NCI-H1436 (cell line): Measurements from ENCODE around the gene KLC4.
"Not testable (repeated sequence)": the region's sequence is repeated elsewhere in the genome, so short reads cannot be mapped to it uniquely, and the experiment has no call there.

Experiments
- DNase-seq: peaks from one replicate; lab custom pipeline; 2025; lab: John Stamatoyannopoulos, UW

The KLC4 gene

DNA sequence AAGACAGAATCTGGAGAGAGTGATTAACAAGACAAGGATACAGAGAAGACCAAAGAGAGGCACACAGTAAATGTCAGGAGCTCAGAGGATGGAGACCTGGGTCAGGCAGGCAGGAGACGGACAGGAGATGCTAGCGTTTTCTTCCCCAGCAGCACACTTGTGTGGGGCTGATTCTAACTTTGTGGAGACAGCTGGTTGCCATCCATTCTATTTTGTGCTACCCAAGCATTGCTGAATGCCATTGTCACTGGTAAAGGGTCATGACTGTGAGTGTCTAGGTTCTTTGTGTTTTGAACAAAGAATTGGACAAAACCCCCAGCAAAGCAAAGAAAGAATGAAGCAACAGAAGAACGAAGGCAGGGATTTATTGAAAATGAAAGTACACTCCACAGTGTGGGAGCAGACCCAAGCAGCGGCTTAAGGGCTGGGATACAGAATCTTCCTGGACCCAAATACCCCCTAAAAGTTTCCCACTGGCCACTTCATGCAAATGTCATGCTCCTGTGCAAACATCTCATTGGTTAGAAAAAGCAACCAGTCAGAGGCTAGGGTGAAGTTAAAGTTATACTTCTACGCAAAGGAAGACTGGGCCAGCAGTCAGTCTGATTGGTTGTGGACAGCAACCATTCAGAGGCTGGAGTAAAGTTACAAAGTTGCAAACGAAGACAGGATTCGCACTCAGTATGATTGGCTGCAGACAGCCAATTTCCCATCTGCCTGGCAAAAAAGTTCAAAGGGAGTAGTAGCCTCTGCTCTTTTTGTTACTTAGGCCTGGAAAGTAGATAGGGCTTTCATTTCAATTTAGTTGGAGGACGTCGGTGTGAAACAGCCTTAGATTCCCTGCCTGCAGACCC lies 34.2 kb downstream of the KLC4 start:
- DNase-seq: no peak

DNA sequence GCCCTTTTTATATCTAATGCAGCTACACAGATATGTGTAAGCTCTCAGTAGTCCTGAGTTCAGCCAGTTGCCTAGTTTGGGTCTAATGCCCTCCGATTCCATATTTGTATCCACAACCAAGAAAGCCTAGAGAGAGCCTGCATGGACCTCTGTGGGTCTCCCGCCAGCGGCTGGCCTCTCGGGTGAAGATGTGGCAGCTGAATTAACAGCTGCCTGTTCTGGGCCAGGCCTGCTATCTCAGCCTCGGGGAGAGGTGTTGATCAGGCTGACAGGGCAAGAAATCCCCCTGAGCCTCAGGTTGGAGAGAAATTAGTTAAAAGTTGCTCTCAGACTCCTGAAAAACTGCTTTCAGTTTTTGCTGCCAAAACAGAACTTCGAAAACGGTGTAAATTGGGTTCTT lies 36.5 kb downstream of the KLC4 start:
- DNase-seq: no peak

DNA sequence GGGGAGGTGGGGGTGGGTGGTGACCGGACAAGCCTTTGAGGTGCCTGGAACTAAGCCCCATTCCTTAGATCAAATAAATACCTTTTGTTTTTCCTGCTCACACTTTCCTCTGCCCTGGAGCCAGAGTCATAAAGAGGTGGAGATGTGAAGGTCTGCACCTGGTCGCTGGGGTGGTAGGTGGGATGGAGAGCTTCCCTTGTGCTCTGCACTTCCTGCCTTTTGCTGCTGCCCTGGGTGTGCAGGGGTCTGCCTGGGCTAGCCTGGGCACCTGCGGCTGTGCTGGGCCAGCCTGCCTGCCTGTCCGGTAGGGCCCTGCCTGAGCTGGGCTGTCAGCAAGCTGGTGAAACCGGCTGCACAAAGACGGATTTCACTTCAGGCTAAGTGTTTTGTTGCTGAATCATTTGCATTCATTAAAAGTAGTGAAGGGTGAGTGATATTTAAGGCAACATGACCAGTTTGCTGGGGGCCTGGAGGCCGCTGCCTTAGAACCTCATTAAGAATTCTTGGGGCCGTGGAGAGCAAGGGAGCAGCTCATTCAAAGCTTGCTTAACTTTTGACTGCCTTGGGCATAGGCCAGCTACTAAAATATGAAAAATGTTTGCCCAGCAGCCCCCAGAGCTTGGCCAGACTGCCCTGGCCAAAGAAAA lies 37.1 kb downstream of the KLC4 start:
- no peak for DNase-seq

GRCh38 chr6:43097098-43097489 lies 37.7 kb downstream of the KLC4 start:
- no peak for DNase-seq

- DNase-seq: no peak
Measured at GRCh38 chr6:43097502-43097901, 38.1 kb downstream of the KLC4 start.

GRCh38 chr6:43101497-43101896 lies 42.1 kb downstream of the KLC4 start:
- DNase-seq: no peak

DNA sequence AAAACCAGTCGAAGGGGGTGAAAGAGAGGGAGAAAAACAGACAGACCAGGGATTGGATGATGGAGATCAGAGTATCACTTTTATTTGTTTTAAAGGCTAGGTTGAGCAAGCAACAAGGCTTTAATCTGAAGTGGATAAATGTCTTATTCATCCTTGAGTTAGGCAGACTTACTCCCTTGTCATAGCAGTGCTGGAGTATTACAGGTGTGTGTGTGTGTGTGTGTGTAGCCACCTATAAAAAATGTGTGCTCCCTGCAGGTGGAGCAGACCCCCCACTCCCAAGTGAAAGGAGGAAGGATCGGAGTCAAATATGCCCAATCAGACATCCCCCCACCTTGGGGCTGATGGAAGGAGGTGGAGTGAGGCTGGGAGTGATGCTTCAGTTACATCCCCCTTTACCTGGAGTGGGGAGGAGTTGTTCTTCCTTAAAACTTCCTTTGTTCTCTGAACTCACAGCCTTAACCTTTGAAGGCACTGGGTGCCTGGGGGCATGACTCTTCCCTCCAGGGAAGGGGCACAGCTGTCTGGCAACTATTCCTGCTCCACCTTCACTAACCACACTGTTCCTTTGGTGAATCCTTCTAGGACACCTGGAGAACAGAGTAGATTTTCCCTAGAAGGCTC lies 43.9 kb downstream of the KLC4 start:
- no peak for DNase-seq

DNA sequence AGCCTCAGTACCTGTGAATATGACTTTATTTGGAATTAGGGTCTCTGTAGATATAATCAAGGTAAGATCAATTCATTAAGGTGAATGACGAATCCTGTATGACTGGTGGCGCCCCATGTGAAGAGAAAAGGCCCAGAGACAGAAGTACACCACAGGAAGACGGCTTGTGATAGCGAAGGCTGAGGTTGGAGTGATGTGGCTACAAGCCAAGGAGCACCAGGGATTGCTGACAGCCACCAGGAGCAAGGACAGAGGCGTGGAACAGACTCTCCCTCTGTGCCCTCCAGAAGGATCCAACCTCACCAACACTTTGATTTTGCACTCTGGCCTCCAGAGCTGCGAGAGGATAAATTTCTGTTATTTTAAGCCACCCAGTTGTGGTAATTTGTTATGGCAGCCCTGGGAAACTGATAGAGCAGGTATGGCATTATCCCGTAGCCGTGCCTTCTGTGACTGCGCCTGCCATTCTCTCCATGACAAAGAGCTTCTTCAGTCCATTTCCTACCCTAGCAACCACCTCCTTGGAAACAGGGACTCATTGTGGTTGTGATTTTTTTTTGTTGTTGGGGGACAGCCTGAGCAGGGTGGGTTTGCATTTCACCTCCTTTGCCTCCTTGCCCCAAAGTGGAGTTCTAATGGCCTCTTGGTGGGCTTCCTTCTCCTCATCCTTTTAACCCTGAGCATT lies 46.2 kb downstream of the KLC4 start:
- DNase-seq: no peak

- peak; percentile 31 for DNase-seq
Measured at GRCh38 chr6:43107344-43108062, 48.1 kb downstream of the KLC4 start.

GRCh38 chr6:43113431-43114260 lies 54.2 kb downstream of the KLC4 start:
- DNase-seq: peak; percentile 6

DNA sequence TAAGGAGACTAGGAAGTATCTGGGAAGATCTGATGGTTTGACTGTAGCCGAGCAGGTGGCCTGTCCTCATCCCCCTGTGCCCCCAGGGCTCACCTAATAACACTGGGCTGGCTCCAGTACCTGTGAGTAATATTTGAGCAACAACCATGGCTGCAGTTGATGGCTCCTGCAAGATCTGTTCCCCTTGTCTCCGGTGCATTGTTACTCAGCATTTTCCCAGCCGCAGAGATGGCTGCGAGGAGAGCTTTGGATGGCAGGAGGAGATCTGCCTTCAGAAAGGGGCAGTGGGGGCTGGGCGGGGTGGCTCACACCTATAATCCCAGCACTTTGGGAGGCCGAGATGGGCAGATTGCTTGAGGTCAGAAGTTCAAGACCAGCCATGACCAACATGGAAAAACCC lies 55.9 kb downstream of the KLC4 start:
- no peak for DNase-seq

- DNase-seq: not testable (repeated sequence)
Measured at GRCh38 chr6:43117466-43117865, 58.0 kb downstream of the KLC4 start.

- no peak for DNase-seq
Measured at GRCh38 chr6:43119482-43119881, 60.1 kb downstream of the KLC4 start.

GRCh38 chr6:43120101-43120763 lies 60.8 kb downstream of the KLC4 start:
- DNase-seq: no peak

DNA sequence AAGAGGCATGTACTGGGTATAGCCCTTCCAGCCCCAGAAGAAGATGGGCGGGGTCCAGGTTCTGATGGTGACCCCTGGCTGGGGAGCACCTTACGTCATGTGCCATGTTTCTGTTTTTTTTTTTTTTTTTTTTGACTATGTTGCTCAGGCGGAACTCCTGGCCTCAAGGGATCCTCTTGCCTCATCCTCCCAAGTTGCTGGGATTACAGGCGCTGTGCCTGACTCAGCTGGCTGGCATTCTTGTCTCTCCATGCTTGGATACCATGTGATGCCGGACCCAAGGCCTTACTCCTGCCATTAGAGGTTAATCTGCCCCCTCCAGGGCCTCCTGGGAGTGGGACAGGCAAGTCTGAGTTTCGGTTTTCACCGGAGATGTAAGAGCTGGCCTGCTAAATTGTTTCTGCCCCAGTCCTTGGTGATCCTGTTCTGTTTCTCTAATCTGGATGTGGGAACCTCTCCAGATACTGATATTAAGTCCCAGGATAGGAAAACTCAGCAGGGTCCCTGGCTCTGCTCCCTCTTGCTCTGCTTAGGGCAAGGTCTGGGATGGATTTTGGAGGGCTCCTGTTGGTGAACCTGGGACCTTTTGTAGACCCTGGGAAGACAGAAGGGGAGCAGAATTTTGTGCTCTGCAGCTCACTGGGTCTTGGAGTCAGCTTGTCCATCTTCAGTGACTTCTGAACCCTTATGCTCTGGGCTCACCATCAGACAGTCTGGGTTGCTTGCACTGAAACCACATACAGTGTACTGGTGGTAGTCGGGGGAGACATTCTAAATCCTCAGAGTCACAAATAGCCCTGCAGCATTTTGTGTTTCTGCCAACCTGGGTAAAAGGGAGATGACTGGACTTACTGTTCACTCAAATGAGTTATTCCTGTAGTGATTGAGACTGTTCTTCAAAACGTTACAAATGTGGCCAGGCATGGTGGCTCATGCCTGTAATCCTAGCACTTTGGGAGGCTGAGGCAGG lies 61.8 kb downstream of the KLC4 start:
- no peak for DNase-seq

GRCh38 chr6:43122146-43122545 lies 62.7 kb downstream of the KLC4 start:
- DNase-seq: no peak

DNA sequence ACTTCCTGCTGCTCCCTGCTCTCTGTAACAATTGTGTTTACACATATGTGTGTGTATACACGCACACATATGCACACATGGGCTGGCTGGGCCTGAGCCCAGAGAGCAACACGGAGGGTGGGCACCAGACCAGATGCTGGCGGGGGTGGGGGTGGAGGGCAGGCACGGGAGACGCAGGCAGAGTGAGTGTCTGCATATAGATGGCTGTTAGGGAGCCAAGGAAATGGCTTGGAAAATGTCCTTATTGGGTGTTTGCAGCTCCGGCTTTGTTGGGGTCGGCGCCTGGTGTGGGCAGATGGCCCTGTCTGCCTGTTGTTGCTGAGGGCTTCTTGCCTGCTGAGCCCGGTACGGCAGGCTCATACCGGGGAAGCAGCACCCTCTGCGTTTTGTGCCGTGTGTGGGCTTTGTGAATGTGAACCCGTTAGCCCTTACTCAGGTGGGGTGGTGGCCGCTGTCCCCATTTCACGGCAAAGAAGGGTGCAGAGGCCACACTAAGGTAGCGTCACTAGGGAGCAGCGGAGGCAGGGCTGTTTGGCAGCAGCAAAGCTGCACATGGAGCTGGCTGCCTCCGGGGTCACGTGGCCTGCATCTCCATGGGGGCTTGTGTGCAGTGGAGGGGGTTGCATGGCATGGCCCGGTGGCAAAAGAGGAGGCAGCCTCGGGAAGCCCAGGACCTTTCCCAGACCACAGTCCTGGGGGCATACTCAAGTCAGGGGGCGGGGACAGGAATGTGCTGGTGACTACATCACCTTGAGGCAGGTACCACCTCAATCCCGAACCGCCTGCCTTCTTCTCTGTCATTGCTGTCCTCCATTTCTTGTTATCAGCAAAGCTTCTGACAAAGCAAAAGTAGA lies 64.3 kb downstream of the KLC4 start:
- DNase-seq: no peak

DNA sequence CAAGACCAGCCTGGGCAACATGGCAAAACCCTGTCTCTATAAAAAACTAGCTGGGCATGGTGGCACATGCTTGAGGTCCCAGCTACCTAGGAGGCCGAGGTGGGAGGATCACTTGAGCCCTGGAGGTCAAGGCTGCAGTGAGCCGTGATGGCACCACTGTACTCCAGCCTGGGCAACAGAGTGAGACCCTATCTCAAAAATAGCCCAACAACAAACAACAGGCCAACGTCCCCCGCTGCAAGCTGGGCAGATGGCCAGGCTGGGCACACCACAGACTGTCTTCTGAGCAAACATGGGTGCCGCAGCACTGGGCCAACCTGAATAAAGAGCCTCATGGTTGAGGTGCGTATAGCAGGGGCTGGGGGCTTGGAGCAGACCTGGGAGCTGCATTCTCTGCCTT lies 65.0 kb downstream of the KLC4 start:
- no peak for DNase-seq
